OCI-LY3 (cell line): ENCODE results near the gene POU6F2.

ENCODE experiments used
- H2AFZ ChIP-seq: fragments of 200-600, 300-600 bp; shearing (Covaris generic); 2 replicates; pipeline ENCODE4 v1.6.0; 2014; ENCODE audit warnings: antibody characterized with exemption, low read depth, low read length
- H3K27ac ChIP-seq: fragments of 200-600, 300-600 bp; sonication (generic); 2 replicates; pipeline ENCODE4 v1.5.1; 2014; ENCODE audit warnings: mild to moderate bottlenecking, low read length, moderate library complexity, mixed read lengths
- H3K27me3 ChIP-seq: fragments of 200-600, 300-600 bp; sonication (generic); 2 replicates; pipeline ENCODE4 v1.6.1; 2014; ENCODE audit warnings: low read depth, low read length, mixed read lengths
- H3K36me3 ChIP-seq: fragments of 200-600, 300-600 bp; sonication (generic); replicated peaks from 2 replicates; pipeline ENCODE3; 2014; ENCODE audit warnings: low read depth, low read length, mixed read lengths
- H3K4me1 ChIP-seq: fragments of 300-600, 200-600 bp; sonication (generic); 2 replicates; pipeline ENCODE4 v1.6.1; 2014; ENCODE audit warnings: low read length, mixed read lengths
- H3K4me2 ChIP-seq: fragments of 200-600, 300-600 bp; sonication (generic); 2 replicates; pipeline ENCODE4 v1.6.1; 2014; ENCODE audit warnings: low read length, mixed read lengths
- H3K4me3 ChIP-seq: fragments of 300-600, 200-600 bp; sonication (generic); 2 replicates; pipeline ENCODE4 v1.5.1; 2014; ENCODE audit warnings: antibody characterized with exemption, mild to moderate bottlenecking, low read length, moderate library complexity
- H3K79me2 ChIP-seq: fragments of 300-600, 200-600 bp; shearing (Covaris generic); 2 replicates; pipeline ENCODE4 v1.6.1; 2014; ENCODE audit warnings: mild to moderate bottlenecking, low read length, mixed read lengths
- H3K9ac ChIP-seq: fragments of 300-600, 200-600 bp; shearing (Covaris generic); 2 replicates; pipeline ENCODE4 v1.6.0; 2014; ENCODE audit warnings: mild to moderate bottlenecking, low read length, moderate library complexity
- H3K9me3 ChIP-seq: fragments of 200-600, 300-600 bp; shearing (Covaris generic); 2 replicates; pipeline ENCODE4 v1.6.1; 2014; ENCODE audit warnings: low read length, mixed read lengths; ENCODE audit not compliant: insufficient read depth
- H4K20me1 ChIP-seq: fragments of 200-600, 300-600 bp; sonication (generic); 2 replicates; pipeline ENCODE4 v1.6.1; 2016; ENCODE audit warnings: low read length, mixed read lengths; ENCODE audit not compliant: insufficient read depth
- CTCF ChIP-seq: fragments of 200-600, 300-600 bp; sonication (generic); IDR thresholded peaks from 2 replicates; pipeline ENCODE4 v1.5.1; 2014; ENCODE audit warnings: antibody characterized with exemption, low read length, low read depth
- EZH2phosphoT487 ChIP-seq: fragments of 200-600 bp; shearing (Covaris generic); IDR thresholded peaks from 2 replicates; pipeline ENCODE4 v1.6.1; 2018; ENCODE audit warnings: antibody characterized with exemption, mixed run types, low read depth

Gene POU6F2

GRCh38 chr7:39416866-39417265 lies 439.2 kb downstream of the POU6F2 start:
- Histone ChIP-seq H3K4me1 (no peaks in the 10 kb centered on the region), H2AFZ (no peak overlapping the region), H4K20me1 (no peaks in the 10 kb centered on the region), H3K27me3 (peaks cover 52% of the 10 kb centered on the region), H3K9ac (no peak overlapping the region), H3K4me3 (no peak overlapping the region), H3K79me2 (no peaks in the 10 kb centered on the region), H3K9me3 (no peaks in the 10 kb centered on the region), H3K27ac (no peak overlapping the region), H3K36me3 (no peaks in the 10 kb centered on the region), H3K4me2 (no peak overlapping the region)
- no peak for TF ChIP-seq EZH2phosphoT487
- TF ChIP-seq CTCF = no peak

DNA sequence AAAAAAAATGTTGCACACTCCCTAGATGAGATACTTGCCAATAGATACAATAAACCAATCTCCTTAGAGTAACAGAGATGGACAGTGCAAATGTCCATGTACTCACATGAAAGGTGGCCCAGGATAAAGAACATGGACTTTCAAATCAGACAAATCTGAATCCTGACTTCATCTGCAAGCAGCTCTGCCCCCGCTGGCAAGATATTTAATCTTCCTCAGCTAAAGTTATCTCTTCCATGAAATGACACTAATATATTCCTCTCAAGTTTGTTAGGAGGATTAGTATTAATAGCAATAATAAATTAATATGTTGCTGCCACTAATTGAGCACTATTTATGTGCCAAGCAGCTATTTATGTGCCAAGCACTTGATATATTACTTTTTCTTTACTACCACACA lies 439.9 kb downstream of the POU6F2 start:
- TF ChIP-seq CTCF (no peak), EZH2phosphoT487 (no peak)
- Histone ChIP-seq H3K36me3 (no peaks in the 10 kb centered on the region), H3K4me2 (no peak overlapping the region), H3K27me3 (peaks cover 55% of the 10 kb centered on the region), H3K4me1 (no peaks in the 10 kb centered on the region), H3K4me3 (no peak overlapping the region), H2AFZ (no peak overlapping the region), H3K79me2 (no peaks in the 10 kb centered on the region), H4K20me1 (no peaks in the 10 kb centered on the region), H3K9me3 (no peaks in the 10 kb centered on the region), H3K9ac (no peak overlapping the region), H3K27ac (no peak overlapping the region)

- TF ChIP-seq CTCF (no peak), EZH2phosphoT487 (no peak)
- Histone ChIP-seq H3K4me2 (no peak overlapping the region), H3K79me2 (no peaks in the 10 kb centered on the region), H3K4me1 (no peaks in the 10 kb centered on the region), H3K9me3 (no peaks in the 10 kb centered on the region), H2AFZ (no peak overlapping the region), H3K4me3 (no peak overlapping the region), H3K36me3 (no peaks in the 10 kb centered on the region), H4K20me1 (no peaks in the 10 kb centered on the region), H3K27me3 (peaks cover 49% of the 10 kb centered on the region), H3K9ac (no peak overlapping the region), H3K27ac (no peak overlapping the region)
Measured at GRCh38 chr7:39421251-39421650, 443.5 kb downstream of the POU6F2 start.

DNA sequence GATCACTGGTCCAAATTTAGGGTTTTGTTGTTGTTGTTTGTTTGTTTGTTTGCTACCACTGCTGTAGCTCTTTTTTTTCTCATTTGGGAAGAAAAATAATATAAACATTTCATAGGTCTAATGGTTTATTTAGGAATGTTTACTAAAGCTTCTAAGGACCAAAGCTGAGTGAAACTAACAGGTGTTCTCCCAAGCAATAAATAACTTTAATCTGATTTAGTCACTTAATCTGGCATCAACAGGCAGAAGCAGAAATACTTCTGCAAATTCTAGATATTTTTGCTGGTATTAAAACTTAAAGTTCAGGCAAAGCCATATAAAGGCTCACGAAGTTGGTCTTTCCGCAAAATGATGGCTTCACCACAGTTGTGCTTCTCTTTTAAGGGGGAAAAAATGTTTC lies 444.0 kb downstream of the POU6F2 start:
- Histone ChIP-seq H2AFZ (no peak overlapping the region), H3K4me2 (no peak overlapping the region), H3K36me3 (no peaks in the 10 kb centered on the region), H3K27me3 (peaks cover 49% of the 10 kb centered on the region), H3K27ac (no peak overlapping the region), H3K4me1 (no peaks in the 10 kb centered on the region), H3K9ac (no peak overlapping the region), H4K20me1 (no peaks in the 10 kb centered on the region), H3K79me2 (no peaks in the 10 kb centered on the region), H3K9me3 (no peaks in the 10 kb centered on the region), H3K4me3 (no peak overlapping the region)
- no peak for TF ChIP-seq EZH2phosphoT487
- no peak for TF ChIP-seq CTCF
